Neural progenitor cell (in vitro differentiated cells): ENCODE results near the gene GHR. TPM values are rescaled to one million over a fixed set of nuclear protein-coding genes. Genes with fewer than 3 reads are reported as not detected.

Experiments
- DNase-seq: peaks from one replicate; pipeline ENCODE4 v3.0.0-alpha.2; 2016; ENCODE audit warnings: low spot score
- H2AFZ ChIP-seq: fragments of 200-600 bp; sonication (generic); replicated peaks from 2 replicates; pipeline ENCODE4 v1.6.1; 2016; ENCODE audit warnings: antibody characterized with exemption
- H3F3A ChIP-seq: fragments of 200-600 bp; sonication (generic); 2 replicates; pipeline ENCODE4 v1.6.1; 2016; ENCODE audit warnings: antibody characterized with exemption, low read depth
- H3K27ac ChIP-seq: fragments of 200-600 bp; sonication (generic); 2 replicates; pipeline ENCODE4 v1.5.1; 2016; ENCODE audit warnings: mild to moderate bottlenecking
- H3K27me3 ChIP-seq: fragments of 200-600 bp; sonication (generic); 2 replicates; pipeline ENCODE4 v1.6.1; 2016; ENCODE audit warnings: mild to moderate bottlenecking, moderate library complexity
- H3K36me3 ChIP-seq: fragments of 200-600 bp; sonication (generic); 2 replicates; pipeline ENCODE4 v1.5.1; 2016
- H3K4me1 ChIP-seq: fragments of 200-600 bp; sonication (generic); 2 replicates; pipeline ENCODE4 v1.6.1; 2016; ENCODE audit warnings: mixed run types
- H3K4me2 ChIP-seq: fragments of 200-600 bp; sonication (generic); 2 replicates; pipeline ENCODE4 v1.6.1; 2016
- H3K4me3 ChIP-seq: fragments of 200-600 bp; sonication (generic); 2 replicates; pipeline ENCODE4 v1.5.1; 2016
- H3K79me2 ChIP-seq: fragments of 200-600 bp; sonication (generic); 2 replicates; pipeline ENCODE4 v1.6.1; 2016; ENCODE audit warnings: low read depth
- H3K9ac ChIP-seq: fragments of 200-600 bp; sonication (generic); 2 replicates; pipeline ENCODE4 v1.6.1; 2016
- H3K9me3 ChIP-seq: fragments of 200-600 bp; sonication (generic); 2 replicates; pipeline ENCODE4 v1.5.1; 2016; ENCODE audit warnings: low read depth
- H4K20me1 ChIP-seq: fragments of 200-600 bp; sonication (generic); 2 replicates; pipeline ENCODE4 v1.6.1; 2016; ENCODE audit warnings: low read depth
- H3K27ac Mint-ChIP-seq: 3 replicates; pipeline ENCODE4 v1.8.0; 2021; ENCODE audit warnings: mixed read lengths
- H3K27me3 Mint-ChIP-seq: 2 replicates; pipeline ENCODE4 v1.8.0; 2022; ENCODE audit warnings: low read depth, mild to moderate bottlenecking, inconsistent platforms, moderate library complexity, mixed read lengths; ENCODE audit not compliant: insufficient read depth
- H3K36me3 Mint-ChIP-seq: 3 replicates; pipeline ENCODE4 v1.8.0; 2021; ENCODE audit warnings: mixed read lengths
- H3K4me1 Mint-ChIP-seq: 3 replicates; pipeline ENCODE4 v1.8.0; 2021; ENCODE audit warnings: mixed read lengths
- H3K4me3 Mint-ChIP-seq: 3 replicates; pipeline ENCODE4 v1.8.0; 2021; ENCODE audit warnings: mild to moderate bottlenecking, moderate library complexity, mixed read lengths
- H3K9me3 Mint-ChIP-seq: 3 replicates; pipeline ENCODE4 v1.8.0; 2020; ENCODE audit warnings: mixed read lengths
- EZH2 ChIP-seq: fragments of 200-600 bp; sonication (generic); IDR thresholded peaks from 2 replicates; pipeline ENCODE4 v1.6.1; 2017; ENCODE audit warnings: antibody characterized with exemption, mild to moderate bottlenecking, moderate library complexity
- EZH2phosphoT487 ChIP-seq: fragments of 200-600 bp; sonication (generic); IDR thresholded peaks from 2 replicates; pipeline ENCODE4 v1.6.1; 2017; ENCODE audit warnings: antibody characterized with exemption
- total RNA-seq: library from RNA; depleted of rRNA; stranded (reverse); fragments of >200 nt; gene quantifications from 2 replicates; pipeline ENCODE4 v1.2.3, GENCODE V29; 2015; ENCODE audit warnings: low replicate concordance
- TF ChIP-seq, protein P1 (sequence below): fragments of 200-600 bp; sonication (generic); IDR thresholded peaks from 2 replicates; pipeline ENCODE4 v1.5.1; 2017; ENCODE audit warnings: antibody characterized with exemption, mild to moderate bottlenecking

Gene GHR
- total RNA-seq, 1 donor from 2014 or later, result 0.07 TPM

DNA sequence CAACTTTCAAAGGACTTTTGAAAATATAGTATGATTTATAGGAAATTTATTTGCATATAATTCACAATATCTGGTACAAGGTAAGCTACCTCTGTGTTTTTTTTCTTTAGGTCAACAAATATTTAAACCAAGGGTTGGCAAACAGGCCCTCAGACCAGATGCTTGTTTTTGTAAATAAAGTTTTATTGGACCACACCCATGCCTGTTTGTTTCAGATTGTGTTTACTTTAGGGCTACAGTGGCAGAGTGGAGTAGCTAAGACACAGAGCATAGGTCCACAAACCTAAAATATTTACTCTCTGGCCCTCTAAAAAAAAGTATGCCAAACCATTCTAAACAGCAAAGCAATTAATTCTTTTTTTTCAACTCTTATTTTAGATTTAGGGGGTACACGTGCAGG is 213.7 kb downstream of the GHR start:
- Mint-ChIP-seq H3K9me3 (no peaks in the 10 kb centered on the region), H3K4me1 (no peaks in the 10 kb centered on the region), H3K27ac (no peak overlapping the region), H3K36me3 (no peaks in the 10 kb centered on the region), H3K27me3 (no peaks in the 10 kb centered on the region), H3K4me3 (no peak overlapping the region)
- TF ChIP-seq EZH2phosphoT487, result no peak
- no peak for TF ChIP-seq EZH2
- TF ChIP-seq, protein P1, sequence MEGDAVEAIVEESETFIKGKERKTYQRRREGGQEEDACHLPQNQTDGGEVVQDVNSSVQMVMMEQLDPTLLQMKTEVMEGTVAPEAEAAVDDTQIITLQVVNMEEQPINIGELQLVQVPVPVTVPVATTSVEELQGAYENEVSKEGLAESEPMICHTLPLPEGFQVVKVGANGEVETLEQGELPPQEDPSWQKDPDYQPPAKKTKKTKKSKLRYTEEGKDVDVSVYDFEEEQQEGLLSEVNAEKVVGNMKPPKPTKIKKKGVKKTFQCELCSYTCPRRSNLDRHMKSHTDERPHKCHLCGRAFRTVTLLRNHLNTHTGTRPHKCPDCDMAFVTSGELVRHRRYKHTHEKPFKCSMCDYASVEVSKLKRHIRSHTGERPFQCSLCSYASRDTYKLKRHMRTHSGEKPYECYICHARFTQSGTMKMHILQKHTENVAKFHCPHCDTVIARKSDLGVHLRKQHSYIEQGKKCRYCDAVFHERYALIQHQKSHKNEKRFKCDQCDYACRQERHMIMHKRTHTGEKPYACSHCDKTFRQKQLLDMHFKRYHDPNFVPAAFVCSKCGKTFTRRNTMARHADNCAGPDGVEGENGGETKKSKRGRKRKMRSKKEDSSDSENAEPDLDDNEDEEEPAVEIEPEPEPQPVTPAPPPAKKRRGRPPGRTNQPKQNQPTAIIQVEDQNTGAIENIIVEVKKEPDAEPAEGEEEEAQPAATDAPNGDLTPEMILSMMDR, result no peak
- no peak overlapping the region for H3K4me2 ChIP-seq
- H3K9me3 ChIP-seq, result no peaks in the 10 kb centered on the region
- H3K9ac ChIP-seq, result no peak overlapping the region
- no peaks in the 10 kb centered on the region for H3K27me3 ChIP-seq
- no peak overlapping the region for H3K27ac ChIP-seq
- no peak overlapping the region for H2AFZ ChIP-seq
- H3K36me3 ChIP-seq, result no peaks in the 10 kb centered on the region
- H3K4me3 ChIP-seq, result no peak overlapping the region
- DNase-seq, result no peak
- H3K4me1 ChIP-seq, result no peaks in the 10 kb centered on the region
- H3F3A ChIP-seq, result no peaks in the 10 kb centered on the region
- H4K20me1 ChIP-seq, result no peaks in the 10 kb centered on the region
- H3K79me2 ChIP-seq, result no peaks in the 10 kb centered on the region

DNA sequence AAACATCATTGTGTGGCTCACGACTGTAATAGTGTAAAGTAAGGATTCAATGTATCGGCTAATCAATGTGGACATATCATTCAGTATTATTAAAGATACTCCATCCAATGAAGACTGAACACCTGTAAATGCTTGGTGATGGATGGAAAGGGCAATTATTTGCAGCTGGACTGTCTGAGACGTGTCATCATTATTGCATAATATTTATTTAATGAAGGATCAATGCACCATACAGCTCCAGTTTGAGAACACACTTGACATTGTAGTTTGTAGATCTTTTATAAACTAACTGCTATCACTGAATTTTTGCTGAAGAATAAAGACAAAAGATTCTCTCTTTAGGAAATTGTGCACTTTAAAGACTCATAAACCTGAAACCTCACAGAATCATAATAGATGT is 215.7 kb downstream of the GHR start:
- Mint-ChIP-seq H3K27ac (no peak overlapping the region), H3K4me3 (no peak overlapping the region), H3K4me1 (no peaks in the 10 kb centered on the region), H3K27me3 (no peaks in the 10 kb centered on the region), H3K9me3 (no peaks in the 10 kb centered on the region), H3K36me3 (no peaks in the 10 kb centered on the region)
- no peaks in the 10 kb centered on the region for H3K27me3 ChIP-seq
- TF ChIP-seq EZH2 (no peak), EZH2phosphoT487 (no peak)
- TF ChIP-seq, protein P1, result no peak
- H3K79me2 ChIP-seq, result no peaks in the 10 kb centered on the region
- H3K9ac ChIP-seq, result no peak overlapping the region
- H3F3A ChIP-seq, result no peaks in the 10 kb centered on the region
- H3K4me3 ChIP-seq, result no peak overlapping the region
- H3K36me3 ChIP-seq, result no peaks in the 10 kb centered on the region
- no peak for DNase-seq
- H3K4me1 ChIP-seq, result no peaks in the 10 kb centered on the region
- H3K4me2 ChIP-seq, result no peak overlapping the region
- no peak overlapping the region for H2AFZ ChIP-seq
- no peaks in the 10 kb centered on the region for H3K9me3 ChIP-seq
- H3K27ac ChIP-seq, result no peak overlapping the region
- no peaks in the 10 kb centered on the region for H4K20me1 ChIP-seq

- no peaks in the 10 kb centered on the region for H3K9me3 ChIP-seq
- no peaks in the 10 kb centered on the region for H3K27me3 Mint-ChIP-seq
- H3K27me3 ChIP-seq, result no peaks in the 10 kb centered on the region
- no peaks in the 10 kb centered on the region for H3K36me3 Mint-ChIP-seq
- no peaks in the 10 kb centered on the region for H3F3A ChIP-seq
- H4K20me1 ChIP-seq, result no peaks in the 10 kb centered on the region
- H3K9me3 Mint-ChIP-seq, result no peaks in the 10 kb centered on the region
- H3K27ac Mint-ChIP-seq, result no peak overlapping the region
- H3K36me3 ChIP-seq, result no peaks in the 10 kb centered on the region
- H3K4me2 ChIP-seq, result no peak overlapping the region
- H3K4me3 Mint-ChIP-seq, result no peak overlapping the region
- no peaks in the 10 kb centered on the region for H3K79me2 ChIP-seq
- H3K9ac ChIP-seq, result no peak overlapping the region
- no peak for DNase-seq
- H3K4me3 ChIP-seq, result no peak overlapping the region
- H3K27ac ChIP-seq, result no peak overlapping the region
- H3K4me1 ChIP-seq, result no peaks in the 10 kb centered on the region
- no peak overlapping the region for H2AFZ ChIP-seq
- TF ChIP-seq EZH2phosphoT487 (no peak), EZH2 (no peak)
- TF ChIP-seq, protein P1, result no peak
- H3K4me1 Mint-ChIP-seq, result no peaks in the 10 kb centered on the region
Measured at GRCh38 chr5:42640835-42641234, 217.6 kb downstream of the GHR start.
